GM10266 (cell line): ENCODE measurements around the gene EXPH5.

Experiments
- DNase-seq: peaks from one replicate; pipeline ENCODE4 v3.0.0; 2012; ENCODE audit errors: extremely low spot score
- TF ChIP-seq, protein P1 (sequence below): IDR thresholded peaks from 2 replicates; pipeline ENCODE4 v1.5.1; 2012; ENCODE audit warnings: mild to moderate bottlenecking, low read depth; ENCODE audit not compliant: control insufficient read depth, insufficient read depth; ENCODE audit errors: missing control alignments

The EXPH5 gene

DNA sequence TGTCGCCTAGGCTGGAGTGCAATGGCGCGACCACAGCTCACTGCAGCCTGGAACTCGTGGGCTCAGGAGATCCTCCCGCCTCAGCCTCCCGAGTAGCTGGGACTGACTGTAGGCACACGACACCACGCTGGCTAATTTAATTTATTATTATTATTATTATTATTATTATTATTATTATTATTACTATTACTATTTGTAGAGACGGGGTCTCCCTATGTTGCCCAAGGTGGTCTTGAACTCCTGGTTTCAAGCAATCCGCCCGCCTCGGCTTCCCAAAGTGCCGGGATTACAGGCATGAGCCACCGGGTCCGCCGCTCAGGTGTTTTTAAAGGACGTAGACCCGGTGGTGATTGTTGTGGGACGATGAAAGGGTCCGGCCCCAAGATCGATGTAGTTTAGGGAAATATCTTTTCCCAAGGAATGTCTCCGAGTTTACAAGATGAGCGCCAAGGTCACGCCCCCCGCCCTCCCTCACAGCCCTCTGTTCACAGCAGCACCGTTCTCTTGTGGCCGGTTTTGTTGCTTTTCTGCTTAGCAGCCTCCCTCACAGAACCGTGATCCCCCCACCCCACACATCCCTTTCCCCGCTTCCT lies 94.7 kb downstream of the EXPH5 start:
- DNase-seq, result no peak
- TF ChIP-seq, protein P1, sequence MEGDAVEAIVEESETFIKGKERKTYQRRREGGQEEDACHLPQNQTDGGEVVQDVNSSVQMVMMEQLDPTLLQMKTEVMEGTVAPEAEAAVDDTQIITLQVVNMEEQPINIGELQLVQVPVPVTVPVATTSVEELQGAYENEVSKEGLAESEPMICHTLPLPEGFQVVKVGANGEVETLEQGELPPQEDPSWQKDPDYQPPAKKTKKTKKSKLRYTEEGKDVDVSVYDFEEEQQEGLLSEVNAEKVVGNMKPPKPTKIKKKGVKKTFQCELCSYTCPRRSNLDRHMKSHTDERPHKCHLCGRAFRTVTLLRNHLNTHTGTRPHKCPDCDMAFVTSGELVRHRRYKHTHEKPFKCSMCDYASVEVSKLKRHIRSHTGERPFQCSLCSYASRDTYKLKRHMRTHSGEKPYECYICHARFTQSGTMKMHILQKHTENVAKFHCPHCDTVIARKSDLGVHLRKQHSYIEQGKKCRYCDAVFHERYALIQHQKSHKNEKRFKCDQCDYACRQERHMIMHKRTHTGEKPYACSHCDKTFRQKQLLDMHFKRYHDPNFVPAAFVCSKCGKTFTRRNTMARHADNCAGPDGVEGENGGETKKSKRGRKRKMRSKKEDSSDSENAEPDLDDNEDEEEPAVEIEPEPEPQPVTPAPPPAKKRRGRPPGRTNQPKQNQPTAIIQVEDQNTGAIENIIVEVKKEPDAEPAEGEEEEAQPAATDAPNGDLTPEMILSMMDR, result no peak

DNA sequence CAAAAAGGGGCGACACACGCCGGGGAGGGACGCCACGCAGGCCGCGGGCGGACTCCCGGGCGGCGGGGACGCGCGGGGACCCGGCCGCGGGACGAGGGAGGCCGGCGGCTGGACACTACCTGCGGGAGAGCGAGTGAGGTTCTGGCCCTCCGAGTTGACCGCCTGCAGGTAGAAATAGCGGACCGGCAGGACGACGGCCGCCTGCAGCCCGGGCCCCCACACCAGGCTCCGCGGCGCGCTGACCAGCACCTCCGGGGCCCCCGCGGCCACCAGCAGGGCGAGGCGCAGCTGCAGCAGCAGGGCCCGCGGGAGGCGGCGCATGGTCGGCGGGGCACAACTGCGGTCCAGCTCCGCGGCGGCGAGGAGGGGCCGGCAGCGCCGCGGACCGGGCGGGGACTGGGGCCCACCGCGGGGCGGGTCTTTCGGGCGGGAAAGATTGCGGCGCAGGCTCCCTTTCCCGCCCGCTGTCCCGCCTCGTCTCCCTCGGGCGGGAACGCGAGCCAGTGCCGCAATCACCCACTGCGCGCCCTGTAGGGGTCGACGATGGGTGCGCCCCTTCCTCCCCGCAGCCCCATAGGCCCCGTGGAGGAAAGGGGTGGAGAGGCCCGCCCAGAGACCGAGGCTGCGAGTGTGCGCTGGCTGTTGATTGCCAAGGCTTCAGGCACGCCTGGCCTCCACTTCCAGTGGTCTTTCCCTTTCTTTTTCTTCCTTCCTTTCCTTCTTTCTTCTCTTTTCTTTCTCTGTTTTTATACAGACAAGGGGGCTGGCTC lies 95.3 kb downstream of the EXPH5 start, which contains the start of gene POGLUT3:
POGLUT3 (minus strand) TSS at position 339 of the 770 bp plus-strand sequence; CDS start at position 321, 18 bp downstream.
- DNase-seq, result peak; percentile 81
- TF ChIP-seq, protein P1, result peak; percentile 8

DNA sequence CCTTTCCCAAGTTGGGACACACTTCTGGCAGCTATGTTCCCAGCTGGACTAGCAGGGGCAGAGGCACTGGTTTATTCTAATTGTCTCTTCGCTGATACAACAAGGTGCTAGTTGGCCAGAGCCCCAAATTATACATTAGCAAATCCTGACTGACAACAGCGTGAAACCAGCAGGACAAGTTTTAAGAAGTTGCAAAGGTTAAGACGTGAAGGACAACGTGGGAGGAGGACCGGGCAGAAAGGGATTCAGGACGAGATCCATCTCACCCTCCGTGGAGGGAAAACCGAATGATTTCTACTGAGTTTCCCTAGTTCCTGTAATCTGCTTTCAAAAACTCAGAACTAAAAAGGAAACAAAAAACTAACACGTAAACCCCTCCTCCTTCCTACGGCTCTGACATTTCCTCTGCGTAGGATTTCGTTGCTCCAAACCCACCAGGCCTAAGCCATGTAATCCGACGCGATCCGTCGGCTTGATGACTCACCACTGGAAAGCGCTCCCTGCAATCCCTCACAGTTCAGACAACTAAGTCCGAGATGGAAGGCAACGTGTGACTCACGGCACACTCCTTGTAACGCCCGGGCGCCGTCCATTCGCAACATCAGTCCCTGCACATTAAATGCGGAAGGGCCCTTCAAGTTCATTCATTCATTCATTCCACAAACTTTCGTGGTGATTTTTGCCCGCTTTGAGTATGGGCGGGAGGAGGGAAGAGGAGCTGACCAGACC lies 96.1 kb downstream of the EXPH5 start:
- peak; percentile 77 for DNase-seq
- TF ChIP-seq, protein P1, result no peak

DNA sequence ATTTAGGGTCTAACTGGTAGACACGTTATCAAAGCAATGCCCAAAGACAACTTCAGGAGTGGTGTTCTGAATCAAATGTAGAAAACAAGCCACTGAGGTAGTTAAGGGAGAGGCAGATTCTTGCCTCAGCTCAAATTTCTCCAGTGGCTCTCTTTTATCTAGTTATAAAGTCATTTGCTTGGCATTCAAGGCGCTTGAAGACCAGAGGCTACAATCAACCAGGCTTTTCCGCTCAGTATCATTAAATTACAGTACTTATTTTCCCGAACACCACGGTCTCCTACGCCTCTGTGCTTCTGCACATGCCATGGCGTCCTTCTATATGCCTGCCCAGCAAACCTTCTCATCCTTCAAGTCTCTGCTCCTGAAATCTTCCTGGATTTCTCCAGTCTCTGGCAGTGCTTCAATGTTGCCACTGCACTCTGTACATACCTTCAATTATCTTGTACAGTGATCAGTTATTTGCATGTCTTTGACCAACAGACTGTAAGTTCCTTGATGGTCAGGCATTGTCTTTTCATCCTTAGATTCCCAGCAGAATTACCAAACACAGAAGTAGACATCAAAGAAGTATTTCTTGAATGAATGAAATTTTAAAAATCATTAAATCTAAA lies 96.8 kb downstream of the EXPH5 start:
- peak; percentile 18 for DNase-seq
- TF ChIP-seq, protein P1, result no peak

DNA sequence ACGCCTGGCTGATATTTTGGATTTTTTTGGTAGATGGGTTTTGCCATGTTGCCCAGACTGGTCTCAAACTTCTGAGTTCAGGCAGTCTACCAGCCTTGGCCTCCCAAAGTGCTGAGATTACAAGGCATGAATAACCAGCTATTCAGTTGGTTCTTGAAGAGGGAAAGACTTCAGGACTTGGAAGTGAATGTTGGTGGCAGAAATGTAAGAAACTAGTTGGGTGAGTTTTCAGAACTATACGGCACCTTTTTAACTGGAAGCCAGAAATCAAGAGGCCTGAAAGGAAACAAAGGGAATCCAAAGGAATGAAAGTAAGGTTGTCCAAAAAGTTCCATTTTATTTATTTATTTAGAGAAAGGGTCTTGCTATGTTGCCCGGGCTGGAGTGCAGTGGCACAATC lies 98.2 kb downstream of the EXPH5 start:
- no peak for DNase-seq
- TF ChIP-seq, protein P1, result no peak

DNA sequence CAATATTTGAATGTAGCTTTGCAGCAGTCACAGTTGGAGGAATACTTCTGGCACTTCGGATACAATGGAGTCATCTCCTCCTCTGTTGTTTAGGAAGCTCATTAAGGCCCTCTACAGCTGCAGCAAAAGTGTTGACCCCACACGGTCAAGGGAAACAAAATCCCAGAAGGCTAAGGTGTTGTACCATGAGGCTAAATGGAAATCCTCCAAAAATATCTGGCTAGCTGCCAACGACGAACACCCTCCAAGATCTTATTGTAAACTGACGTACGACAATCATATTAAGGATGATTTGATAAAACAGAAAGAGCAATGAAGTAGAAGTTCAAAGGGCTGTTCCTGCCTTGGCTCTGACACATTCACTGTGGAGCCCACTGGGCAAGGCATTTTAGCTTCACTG lies 99.4 kb downstream of the EXPH5 start:
- TF ChIP-seq, protein P1, result no peak
- no peak for DNase-seq
